NB4 (cell line): Measurements from ENCODE around the gene RAD51AP2.
"Not testable (repeated sequence)": the region's sequence is repeated elsewhere in the genome, so short reads cannot be mapped to it uniquely, and the experiment has no call there.

Experiments
- CTCF ChIP-seq: IDR thresholded peaks from one replicate; pipeline ENCODE4 v1.5.1; 2012; ENCODE audit warnings: low read depth, low read length
- MAX ChIP-seq: IDR thresholded peaks from 2 replicates; pipeline ENCODE4 v1.6.1; 2011; ENCODE audit warnings: low read depth, low read length
- MYC ChIP-seq: IDR thresholded peaks from 2 replicates; pipeline ENCODE4 v1.6.1; 2011; ENCODE audit warnings: low read depth, low read length
- POLR2A ChIP-seq: IDR thresholded peaks from 2 replicates; pipeline ENCODE4 v1.6.1; 2011; ENCODE audit warnings: mild to moderate bottlenecking; ENCODE audit not compliant: insufficient read length; ENCODE audit errors: extremely low read depth

GRCh38 chr2:17488610-17489009 is 29.6 kb downstream of the RAD51AP2 start:
- TF ChIP-seq CTCF, POLR2A, MAX, MYC: not testable (repeated sequence)
